ENCODE results near the gene HCK.

HCK gene

DNA sequence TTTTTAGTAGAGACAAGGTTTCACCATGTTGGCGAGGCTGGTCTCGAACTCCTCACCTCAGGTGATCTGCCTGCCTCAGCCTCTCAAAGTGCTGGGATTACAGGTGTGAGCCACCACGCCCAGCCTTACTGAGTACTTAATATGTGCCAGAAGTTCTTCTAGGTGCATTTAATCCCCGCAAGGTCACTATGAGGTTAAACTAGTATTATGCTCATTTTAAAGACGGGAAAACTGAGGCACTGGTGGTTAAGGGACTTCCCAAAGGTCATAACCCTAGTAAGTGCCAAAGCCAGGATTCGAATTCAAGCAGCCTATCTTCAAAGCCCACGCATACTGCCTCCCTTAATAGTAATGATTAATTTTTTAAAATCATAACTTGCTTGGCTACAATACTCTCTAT is 42.5 kb upstream of the HCK start:
- no peak overlapping the region for H3K4me3 ChIP-seq (replicated peaks in 1 of 2; ENCODE audit: low read depth in 2 of 2, low read length in 2 of 2)
- TF ChIP-seq, protein P1, sequence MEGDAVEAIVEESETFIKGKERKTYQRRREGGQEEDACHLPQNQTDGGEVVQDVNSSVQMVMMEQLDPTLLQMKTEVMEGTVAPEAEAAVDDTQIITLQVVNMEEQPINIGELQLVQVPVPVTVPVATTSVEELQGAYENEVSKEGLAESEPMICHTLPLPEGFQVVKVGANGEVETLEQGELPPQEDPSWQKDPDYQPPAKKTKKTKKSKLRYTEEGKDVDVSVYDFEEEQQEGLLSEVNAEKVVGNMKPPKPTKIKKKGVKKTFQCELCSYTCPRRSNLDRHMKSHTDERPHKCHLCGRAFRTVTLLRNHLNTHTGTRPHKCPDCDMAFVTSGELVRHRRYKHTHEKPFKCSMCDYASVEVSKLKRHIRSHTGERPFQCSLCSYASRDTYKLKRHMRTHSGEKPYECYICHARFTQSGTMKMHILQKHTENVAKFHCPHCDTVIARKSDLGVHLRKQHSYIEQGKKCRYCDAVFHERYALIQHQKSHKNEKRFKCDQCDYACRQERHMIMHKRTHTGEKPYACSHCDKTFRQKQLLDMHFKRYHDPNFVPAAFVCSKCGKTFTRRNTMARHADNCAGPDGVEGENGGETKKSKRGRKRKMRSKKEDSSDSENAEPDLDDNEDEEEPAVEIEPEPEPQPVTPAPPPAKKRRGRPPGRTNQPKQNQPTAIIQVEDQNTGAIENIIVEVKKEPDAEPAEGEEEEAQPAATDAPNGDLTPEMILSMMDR (IDR thresholded peaks at IDR 0.05; ENCODE audit: low read depth, low read length), result no peak
- no peak for DNase-seq (ENCODE audit: low read depth in 2 of 2)

DNA sequence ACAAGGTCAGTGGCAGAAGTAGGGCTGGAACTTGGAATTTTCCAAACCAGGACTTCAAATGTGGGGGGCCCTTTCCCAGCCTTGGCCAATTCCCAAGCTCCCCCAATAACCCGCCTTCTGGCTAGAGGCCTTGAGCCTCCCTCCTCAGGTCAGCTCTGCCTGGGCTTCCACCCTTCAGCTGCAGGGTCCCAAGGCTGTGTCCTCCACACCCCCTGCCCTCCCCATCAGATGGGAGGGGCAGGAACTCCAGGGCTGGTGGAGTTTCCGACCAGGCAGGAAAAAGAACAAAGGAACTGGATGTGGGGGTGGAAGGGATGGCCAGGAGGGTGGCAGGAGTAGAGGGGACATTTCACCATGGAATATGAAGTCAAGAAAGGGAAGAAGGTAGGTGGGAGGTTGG is 41.9 kb upstream of the HCK start, which contains the start of gene CCM2L:
Gene CCM2L, plus strand, starts transcription at position 338 of the 400 bp plus-strand sequence. Its CDS starts 17 bp downstream, at position 355.
- TF ChIP-seq, protein P1 (IDR thresholded peaks at IDR 0.05; ENCODE audit: low read depth, low read length), result no peak
- H3K4me3 ChIP-seq (replicated peaks in 1 of 2; ENCODE audit: low read depth in 2 of 2, low read length in 2 of 2), result no peak within 1 kb of the TSS
- no peak for DNase-seq (ENCODE audit: low read depth in 2 of 2)

DNA sequence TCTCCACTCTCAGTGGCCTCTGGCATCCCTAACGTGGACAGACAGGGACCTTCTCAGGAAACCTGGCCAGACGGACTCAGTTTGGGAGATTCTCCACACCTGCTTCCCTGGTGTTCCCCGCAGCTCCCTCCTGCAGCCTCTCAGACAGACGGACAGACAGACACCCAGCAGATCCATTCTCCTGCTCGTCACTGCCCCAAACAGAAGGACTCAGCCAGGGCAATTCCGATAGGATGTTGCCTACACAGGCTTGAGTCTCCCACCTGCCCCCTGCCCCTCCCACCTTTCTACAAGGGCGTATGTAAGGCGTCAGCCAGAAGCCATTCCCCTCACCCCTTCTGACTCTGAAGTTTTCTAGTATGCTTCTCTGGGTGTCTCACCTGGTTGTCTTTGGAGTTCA is 41.4 kb upstream of the HCK start:
- TF ChIP-seq, protein P1 (IDR thresholded peaks at IDR 0.05; ENCODE audit: low read depth, low read length), result no peak
- H3K4me3 ChIP-seq (replicated peaks in 1 of 2; ENCODE audit: low read depth in 2 of 2, low read length in 2 of 2), result no peak overlapping the region
- DNase-seq (ENCODE audit: low read depth in 2 of 2), result no peak

DNA sequence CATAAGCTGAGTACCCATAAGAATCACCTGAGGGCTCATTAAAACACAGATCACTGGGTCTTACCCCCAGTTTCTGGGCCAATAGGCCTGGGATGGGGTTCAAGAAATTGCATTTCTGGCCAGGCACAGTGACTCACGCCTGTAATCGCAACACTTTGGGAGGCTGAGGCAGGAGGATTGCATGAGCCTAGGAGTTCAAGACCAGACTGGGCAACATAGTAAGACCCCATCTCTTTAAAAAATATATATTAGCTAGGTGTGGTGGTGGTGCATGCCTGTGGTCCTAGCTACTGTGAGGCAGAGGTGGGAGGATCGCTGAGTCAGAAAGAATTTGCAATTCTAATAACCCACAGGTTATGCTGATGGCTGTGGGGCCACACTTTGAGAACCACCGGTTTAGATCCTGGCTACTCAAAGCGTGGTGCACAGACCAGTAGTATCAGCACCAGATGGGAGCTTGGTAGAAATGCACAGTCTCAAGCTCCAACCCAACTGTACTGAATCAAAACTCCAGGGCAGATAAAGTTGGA is 39.8 kb upstream of the HCK start:
- TF ChIP-seq, protein P1 (IDR thresholded peaks at IDR 0.05; ENCODE audit: low read depth, low read length), result no peak
- no peak for DNase-seq (ENCODE audit: low read depth in 2 of 2)
- no peak overlapping the region for H3K4me3 ChIP-seq (replicated peaks in 1 of 2; ENCODE audit: low read depth in 2 of 2, low read length in 2 of 2)

DNA sequence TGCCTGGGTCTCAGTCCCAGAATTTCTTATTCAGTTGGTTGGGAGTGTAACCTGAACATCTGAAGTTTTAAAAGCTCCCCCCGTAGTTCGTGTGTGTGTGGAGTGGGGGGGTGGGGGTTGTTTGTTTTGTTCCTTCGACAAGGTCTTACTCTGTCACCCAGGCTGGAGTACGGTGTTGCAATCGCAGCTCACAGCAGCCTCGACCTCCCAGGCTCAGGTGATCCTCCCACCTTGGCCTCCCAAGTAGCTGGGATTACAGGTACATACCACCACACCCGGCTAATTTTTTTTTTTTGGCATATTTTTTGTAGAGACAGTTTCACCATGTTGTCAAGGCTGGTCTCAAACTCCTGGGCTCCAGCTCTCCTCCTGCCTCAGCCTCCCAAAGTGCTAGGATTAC is 38.7 kb upstream of the HCK start:
- DNase-seq (ENCODE audit: low read depth in 2 of 2), result no peak
- TF ChIP-seq, protein P1 (IDR thresholded peaks at IDR 0.05; ENCODE audit: low read depth, low read length), result no peak
- H3K4me3 ChIP-seq (replicated peaks in 1 of 2; ENCODE audit: low read depth in 2 of 2, low read length in 2 of 2), result no peak overlapping the region

DNA sequence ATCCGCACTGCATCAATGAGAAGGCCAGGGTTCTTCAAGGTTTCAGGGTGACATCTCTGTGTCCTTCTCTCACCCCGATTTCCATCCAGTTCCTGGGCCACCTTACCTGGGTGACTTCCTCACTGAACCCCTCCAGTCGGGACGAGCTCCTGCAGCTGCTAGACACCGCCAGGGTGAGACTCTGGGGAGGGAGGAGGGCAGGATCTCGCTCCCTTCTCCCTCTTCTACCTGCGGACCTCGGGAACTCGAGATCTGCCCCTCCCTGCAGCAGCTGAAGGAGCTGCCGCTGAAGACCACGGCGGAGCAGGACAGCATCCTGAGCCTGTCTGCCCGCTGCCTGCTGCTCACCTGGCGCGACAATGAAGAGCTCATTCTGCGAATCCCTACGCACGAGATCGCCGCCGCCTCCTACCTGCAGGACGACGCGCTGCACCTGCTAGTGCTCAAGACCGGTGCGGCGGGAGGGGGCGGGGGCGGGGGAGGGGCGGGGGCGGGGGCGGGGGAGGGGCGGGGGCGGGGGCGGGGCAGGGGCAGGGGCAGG is 34.3 kb upstream of the HCK start:
- H3K4me3 ChIP-seq (replicated peaks in 1 of 2; ENCODE audit: low read depth in 2 of 2, low read length in 2 of 2), result no peak overlapping the region
- no peak for DNase-seq (ENCODE audit: low read depth in 2 of 2)
- TF ChIP-seq, protein P1 (IDR thresholded peaks at IDR 0.05; ENCODE audit: low read depth, low read length), result no peak
